ENCODE measurements around the gene DMBT1.
"Not testable (repeated sequence)": the region's sequence is repeated elsewhere in the genome, so short reads cannot be mapped to it uniquely, and the experiment has no call there.

The DMBT1 gene

DNA sequence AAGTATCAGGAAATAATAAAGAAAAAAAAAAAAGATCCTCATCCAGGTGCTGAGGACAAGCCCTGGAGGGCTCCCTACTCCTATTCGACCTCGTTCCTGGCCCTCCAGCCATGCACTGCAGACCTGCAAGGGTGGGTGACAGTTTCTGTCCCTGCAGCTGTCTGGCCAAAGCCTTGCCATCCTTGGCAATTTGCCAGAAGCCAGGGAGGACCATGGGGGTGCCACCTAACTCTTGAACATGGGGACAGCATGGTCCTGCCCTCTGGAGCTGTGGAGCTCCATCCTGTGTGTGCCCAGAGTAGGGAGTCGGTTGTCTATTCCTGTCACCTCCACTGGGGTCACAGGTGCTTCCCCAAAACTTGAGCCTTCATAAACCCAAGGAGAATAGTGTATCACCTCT lies 27.8 kb downstream of the DMBT1 start:
- DNase-seq = no peak

DNA sequence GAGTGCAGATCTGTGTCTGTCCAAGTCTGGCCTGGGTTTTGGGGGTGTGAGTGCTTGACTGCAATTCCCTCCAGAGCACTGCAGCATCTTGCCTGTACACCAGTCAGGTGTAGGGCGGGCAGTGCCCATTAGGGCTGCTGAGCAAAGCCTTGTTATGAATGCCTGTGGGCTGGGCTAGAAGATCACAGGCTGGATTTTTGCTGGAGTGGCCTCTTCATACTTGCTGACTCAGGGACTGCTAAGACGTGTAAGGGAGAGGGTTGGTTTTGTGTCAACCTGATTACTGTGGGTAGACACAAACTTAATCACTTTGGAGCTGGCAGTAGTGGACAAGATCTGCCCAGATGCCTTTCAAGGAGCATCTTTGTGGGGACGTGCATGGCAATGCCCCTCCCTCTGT lies 29.6 kb downstream of the DMBT1 start:
- DNase-seq = no peak

- no peak for DNase-seq
These were observed 31.2 kb downstream of the DMBT1 start for GRCh38 chr10:122591736-122592135.

GRCh38 chr10:122592161-122592560 lies 31.6 kb downstream of the DMBT1 start:
- no peak for DNase-seq

- no peak for DNase-seq
These were observed 57.1 kb downstream of the DMBT1 start for GRCh38 chr10:122617476-122618270.

DNA sequence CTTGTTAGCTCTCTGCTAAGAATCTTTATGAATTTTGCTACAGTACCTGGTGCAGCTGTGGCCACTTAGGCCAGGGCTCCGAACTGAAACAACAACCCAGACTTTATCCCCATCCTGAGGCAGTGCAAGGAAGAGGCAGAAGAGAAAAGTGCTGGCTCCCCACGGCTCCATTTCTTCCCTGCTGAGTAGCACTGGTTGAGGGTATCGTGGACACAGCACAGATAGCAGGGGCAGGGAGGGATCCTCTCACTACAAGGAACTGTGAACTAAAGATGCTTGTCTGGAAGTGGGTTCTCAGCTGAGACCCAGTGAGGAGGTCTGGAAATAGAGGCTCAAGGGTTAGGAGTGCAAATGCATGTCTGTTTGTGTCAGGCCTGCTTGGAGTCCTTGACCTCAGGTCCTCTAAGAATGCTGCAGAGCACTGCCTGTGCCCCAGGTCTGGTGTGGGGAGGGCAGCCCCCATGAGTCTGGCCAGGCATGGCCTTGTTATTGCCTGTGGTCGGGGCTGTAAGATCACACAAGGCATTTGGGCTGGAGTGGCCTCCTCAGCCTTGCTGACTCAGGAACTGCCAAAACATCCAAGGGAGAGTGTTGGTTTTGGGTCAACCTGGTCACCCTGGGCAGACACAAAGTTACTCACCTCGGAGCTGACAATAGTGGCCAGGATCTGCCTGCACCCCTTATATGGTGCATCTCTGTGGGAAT lies 58.1 kb downstream of the DMBT1 start:
- DNase-seq = no peak

GRCh38 chr10:122620961-122621360 lies 60.4 kb downstream of the DMBT1 start:
- DNase-seq = not testable (repeated sequence)

- DNase-seq = no peak
These were observed 64.0 kb downstream of the DMBT1 start for GRCh38 chr10:122624546-122624945.

DNA sequence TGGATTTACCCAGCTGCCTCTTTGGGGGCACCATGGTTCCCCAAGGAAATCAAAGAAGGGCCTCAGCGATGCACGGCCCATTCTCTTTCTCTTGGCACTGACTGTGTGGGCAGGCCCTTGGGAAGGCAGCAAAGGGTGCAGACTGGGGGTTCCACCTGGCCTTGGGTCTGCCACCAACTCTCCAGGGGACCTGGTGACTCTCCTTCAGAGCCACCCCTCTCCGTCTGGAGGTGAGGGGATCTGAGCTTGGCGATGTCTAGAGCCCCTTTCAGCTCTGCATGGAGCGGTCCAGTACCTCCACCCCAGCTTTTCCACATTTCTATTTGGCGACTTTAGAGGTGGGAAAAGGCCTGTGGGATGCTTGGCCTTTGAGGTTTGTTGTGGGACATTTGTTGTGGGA lies 70.0 kb downstream of the DMBT1 start:
- DNase-seq = no peak

DNA sequence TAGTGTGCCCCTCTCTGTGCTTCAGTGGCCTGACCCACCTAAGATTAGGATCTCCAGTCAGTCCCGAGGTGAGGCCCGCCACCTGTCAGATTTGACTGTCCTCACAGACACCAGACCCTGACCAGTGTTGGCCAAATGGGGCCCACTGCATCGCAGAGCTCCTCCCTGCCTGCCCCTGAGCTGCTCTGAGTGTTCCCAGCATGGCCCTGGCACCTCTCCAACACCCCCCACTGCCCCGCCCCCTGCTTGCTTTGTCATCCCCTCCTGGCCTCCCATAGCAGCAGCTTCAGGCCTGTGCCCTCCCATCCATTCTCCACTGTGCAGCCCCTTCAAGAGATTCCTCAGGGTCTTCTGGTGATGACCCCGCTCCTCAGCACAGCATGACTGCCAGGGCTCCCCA lies 71.5 kb downstream of the DMBT1 start:
- no peak for DNase-seq

- DNase-seq = no peak
These were observed 72.0 kb downstream of the DMBT1 start for GRCh38 chr10:122632576-122632975.

DNA sequence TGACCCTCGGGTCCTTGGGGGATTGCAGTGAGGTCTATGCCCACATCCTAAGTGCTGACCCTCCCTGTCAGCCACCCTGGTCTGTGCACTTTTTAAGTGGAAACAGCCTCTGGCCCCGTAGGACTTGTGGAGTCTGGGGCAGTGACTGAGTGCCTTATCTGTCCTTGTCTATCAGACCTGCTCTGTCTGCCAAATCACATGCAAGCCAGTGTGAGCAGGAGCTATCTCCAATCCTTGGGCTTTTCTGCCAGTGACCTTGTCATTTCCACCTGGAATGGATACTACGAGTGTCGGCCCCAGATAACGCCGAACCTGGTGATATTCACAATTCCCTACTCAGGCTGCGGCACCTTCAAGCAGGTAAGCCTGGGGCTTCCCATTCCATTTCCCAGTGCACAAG lies 76.4 kb downstream of the DMBT1 start:
- DNase-seq = no peak

GRCh38 chr10:122637376-122637775 lies 76.8 kb downstream of the DMBT1 start:
- DNase-seq = no peak

- no peak for DNase-seq
These were observed 77.6 kb downstream of the DMBT1 start for GRCh38 chr10:122638106-122638505.

- no peak for DNase-seq
These were observed 79.2 kb downstream of the DMBT1 start for GRCh38 chr10:122639801-122640200.

DNA sequence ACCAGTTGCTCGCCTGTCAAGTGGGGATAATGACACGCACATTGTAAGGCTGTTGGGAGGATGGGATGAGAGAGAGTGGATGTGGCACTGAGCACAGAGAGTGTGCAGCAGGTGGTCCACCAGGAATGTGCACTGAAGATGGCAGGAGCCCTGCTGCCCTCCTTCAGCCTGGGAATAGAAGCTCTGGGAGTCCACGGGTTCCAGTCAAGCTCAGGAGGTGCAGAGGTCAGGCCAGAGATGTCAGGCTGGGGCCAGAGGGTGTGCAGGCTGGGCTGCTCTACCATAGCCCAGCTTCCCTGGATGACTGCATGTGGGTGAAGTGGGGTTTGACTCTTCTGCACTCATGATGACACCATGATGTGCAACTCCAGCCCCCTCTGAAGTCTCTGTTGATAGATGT lies 80.4 kb downstream of the DMBT1 start:
- no peak for DNase-seq

- DNase-seq = no peak
These were observed 82.4 kb downstream of the DMBT1 start for GRCh38 chr10:122642726-122643605.

- DNase-seq = no peak
These were observed 83.5 kb downstream of the DMBT1 start for GRCh38 chr10:122643931-122644534.

DNA sequence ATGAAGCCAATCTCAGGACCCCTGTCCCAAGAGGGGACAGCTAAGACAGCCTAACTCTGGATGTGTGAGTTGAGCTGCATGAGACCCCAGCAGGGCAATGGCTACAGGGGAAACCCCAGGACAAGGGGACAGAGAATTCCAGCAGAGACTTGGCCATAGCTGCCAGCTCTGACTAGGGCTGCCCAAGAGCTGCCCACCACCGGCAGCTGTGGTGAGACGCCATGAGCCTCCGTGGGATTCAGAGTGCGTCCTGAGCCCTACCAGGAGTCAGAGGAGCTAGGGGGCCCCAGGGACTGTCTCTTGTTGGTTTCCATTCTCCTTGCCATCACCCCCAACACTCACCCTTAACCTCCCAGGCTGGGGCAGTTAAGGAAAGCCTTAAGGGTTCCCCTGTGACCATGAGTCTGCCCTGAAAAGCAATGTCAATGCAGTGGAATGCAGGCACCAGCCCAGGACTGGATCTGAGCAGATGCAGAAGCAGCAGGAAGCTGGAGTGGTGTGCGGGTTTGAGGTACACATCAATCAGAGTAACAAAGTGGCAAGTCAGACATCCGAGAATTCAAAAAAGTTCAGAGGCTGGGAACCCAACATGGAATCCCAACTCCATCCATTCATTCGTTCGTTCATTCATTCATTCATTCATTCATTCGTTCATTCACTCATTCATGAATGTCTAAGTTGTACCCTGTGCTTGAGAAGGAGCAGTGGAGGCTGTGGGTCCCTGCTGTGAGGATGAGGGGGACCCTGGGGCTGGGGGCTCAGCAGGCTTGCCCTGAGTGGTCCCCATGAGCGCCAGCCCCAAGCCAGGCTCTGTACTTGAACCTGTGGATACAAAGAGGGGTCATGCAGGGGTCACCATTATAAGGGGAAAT lies 86.2 kb downstream of the DMBT1 start:
- DNase-seq = no peak

DNA sequence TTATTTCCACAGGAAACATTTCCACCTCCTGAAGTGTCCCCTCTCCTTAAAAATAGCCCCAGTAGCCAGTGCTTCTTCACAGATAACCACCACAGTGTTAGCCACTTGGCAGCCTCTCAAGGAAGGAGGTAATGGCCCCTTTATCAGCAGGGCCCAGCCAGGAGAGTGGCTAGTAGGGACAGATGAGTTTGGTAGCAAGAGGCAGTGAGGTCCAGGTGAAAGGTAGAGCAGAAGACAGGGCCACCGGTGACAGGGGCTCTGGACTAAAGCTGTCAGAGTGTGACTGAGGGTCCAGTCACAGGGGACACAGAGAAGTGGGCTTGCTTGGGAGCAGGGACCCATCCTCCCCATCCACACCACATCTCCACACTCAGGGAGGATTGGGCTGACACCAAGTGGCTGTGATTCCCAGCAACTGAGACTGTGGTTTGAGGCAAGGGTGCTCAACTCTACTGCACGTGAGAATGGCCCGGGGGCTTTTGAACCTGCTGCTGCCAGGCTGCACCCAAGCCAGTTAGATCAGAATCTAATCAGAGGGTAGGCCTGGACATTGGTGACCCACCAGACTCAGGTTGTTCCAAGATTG lies 86.9 kb downstream of the DMBT1 start:
- DNase-seq = no peak

DNA sequence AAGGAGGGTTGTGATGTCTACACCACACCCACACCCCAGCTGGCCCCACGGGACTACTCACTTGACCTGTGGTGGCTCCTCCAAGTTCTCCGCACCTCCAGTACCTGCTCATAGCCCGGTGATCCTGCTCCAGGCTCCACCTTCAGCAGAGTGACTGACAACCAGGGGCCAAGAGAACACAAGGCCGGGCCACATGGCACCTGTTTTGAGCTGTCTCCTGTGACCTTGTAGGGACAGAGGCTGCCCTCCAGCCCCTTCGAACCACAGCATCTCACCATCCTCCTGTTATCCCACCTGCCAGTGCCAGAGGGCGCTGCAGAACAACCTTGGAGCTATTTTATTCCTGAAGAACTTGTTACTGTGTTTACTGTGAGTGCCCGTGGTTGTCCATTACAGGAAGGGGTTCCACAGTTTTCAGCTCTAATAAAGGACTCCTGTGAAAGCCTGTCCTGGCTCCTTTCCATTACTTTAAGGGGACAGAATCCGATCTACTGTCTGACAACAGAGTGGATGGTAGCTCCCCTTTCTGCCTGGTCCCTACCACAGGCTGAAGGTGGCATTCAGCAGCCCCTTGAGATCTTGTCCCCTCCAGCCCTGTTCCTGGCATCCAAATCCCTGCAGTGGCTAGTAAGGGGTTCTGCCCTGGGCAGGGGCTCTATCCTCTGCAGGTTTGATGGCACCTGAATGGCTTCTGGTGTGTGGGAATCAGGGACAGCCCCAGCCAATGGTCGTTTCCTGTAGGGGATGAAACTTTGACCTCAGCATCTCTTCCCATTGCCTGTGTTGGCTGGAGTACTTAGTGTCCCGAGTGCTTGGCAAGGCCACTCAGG lies 88.3 kb downstream of the DMBT1 start:
- no peak for DNase-seq
